ENCODE results near the gene EIF6.

GRCh38 chr20:35292504-35293285 lies 8.1 kb upstream of the EIF6 start:
- TF ChIP-seq, protein P1, sequence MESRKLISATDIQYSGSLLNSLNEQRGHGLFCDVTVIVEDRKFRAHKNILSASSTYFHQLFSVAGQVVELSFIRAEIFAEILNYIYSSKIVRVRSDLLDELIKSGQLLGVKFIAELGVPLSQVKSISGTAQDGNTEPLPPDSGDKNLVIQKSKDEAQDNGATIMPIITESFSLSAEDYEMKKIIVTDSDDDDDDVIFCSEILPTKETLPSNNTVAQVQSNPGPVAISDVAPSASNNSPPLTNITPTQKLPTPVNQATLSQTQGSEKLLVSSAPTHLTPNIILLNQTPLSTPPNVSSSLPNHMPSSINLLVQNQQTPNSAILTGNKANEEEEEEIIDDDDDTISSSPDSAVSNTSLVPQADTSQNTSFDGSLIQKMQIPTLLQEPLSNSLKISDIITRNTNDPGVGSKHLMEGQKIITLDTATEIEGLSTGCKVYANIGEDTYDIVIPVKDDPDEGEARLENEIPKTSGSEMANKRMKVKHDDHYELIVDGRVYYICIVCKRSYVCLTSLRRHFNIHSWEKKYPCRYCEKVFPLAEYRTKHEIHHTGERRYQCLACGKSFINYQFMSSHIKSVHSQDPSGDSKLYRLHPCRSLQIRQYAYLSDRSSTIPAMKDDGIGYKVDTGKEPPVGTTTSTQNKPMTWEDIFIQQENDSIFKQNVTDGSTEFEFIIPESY (IDR thresholded peaks at IDR 0.05), result no peak
- TF ChIP-seq, protein P2, sequence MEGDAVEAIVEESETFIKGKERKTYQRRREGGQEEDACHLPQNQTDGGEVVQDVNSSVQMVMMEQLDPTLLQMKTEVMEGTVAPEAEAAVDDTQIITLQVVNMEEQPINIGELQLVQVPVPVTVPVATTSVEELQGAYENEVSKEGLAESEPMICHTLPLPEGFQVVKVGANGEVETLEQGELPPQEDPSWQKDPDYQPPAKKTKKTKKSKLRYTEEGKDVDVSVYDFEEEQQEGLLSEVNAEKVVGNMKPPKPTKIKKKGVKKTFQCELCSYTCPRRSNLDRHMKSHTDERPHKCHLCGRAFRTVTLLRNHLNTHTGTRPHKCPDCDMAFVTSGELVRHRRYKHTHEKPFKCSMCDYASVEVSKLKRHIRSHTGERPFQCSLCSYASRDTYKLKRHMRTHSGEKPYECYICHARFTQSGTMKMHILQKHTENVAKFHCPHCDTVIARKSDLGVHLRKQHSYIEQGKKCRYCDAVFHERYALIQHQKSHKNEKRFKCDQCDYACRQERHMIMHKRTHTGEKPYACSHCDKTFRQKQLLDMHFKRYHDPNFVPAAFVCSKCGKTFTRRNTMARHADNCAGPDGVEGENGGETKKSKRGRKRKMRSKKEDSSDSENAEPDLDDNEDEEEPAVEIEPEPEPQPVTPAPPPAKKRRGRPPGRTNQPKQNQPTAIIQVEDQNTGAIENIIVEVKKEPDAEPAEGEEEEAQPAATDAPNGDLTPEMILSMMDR (IDR thresholded peaks at IDR 0.05; ENCODE audit: low read depth, low read length, missing input control), result no peak
- no peak for TF ChIP-seq REST (IDR thresholded peaks at IDR 0.05)
- TF ChIP-seq RXRA (IDR thresholded peaks at IDR 0.05), result no peak
- no peak for TF ChIP-seq MAX (IDR thresholded peaks at IDR 0.05)
- TF ChIP-seq EGR1 (IDR thresholded peaks at IDR 0.05; ENCODE audit: low read depth in 2 of 2), result no peak
- no peak for TF ChIP-seq GABPA (IDR thresholded peaks at IDR 0.05 in 1 of 2, conservative IDR thresholded peaks at IDR 0.05 in 1 of 2)
- TF ChIP-seq SP1 (IDR thresholded peaks at IDR 0.05), result no peak

Measured in liver (tissue), 3 donors.